Ishikawa (cell line): Measurements from ENCODE around the gene PANK3.

Experiments
- TEAD4 ChIP-seq: IDR thresholded peaks from 2 replicates; pipeline ENCODE4 v1.6.1; 2012
- TF ChIP-seq, protein P1 (sequence below): IDR thresholded peaks from 2 replicates; pipeline ENCODE4 v1.6.1; 2012
- TF ChIP-seq, protein P2 (sequence below): IDR thresholded peaks from 2 replicates; pipeline ENCODE4 v1.6.1; 2012; ENCODE audit warnings: low read depth, mild to moderate bottlenecking
- TF ChIP-seq, protein P3 (sequence below): IDR thresholded peaks from 2 replicates; pipeline ENCODE4 v1.6.1; 2012

DNA sequence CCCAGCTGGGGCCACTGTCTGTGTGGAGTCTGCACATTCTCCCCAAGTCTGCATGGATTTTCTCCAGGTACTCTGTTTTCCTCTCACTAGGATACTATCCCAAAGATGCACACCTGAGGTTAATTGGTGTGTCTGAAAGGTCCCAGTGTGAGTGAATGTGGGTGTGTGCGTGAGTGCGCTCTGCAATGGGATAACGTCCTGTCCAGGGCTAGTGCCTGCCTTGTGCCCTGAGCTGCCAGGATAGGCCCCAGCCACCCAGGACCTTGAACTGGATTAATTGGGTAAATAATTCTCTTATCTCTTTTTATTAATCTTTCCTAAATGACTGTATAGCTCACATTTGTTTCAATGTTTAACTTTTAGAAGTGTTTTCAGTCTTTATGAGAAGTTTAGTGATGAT lies 11.5 kb upstream of the PANK3 start:
- no peak for TF ChIP-seq TEAD4
- TF ChIP-seq, protein P1, sequence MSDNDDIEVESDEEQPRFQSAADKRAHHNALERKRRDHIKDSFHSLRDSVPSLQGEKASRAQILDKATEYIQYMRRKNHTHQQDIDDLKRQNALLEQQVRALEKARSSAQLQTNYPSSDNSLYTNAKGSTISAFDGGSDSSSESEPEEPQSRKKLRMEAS: no peak
- TF ChIP-seq, protein P2, sequence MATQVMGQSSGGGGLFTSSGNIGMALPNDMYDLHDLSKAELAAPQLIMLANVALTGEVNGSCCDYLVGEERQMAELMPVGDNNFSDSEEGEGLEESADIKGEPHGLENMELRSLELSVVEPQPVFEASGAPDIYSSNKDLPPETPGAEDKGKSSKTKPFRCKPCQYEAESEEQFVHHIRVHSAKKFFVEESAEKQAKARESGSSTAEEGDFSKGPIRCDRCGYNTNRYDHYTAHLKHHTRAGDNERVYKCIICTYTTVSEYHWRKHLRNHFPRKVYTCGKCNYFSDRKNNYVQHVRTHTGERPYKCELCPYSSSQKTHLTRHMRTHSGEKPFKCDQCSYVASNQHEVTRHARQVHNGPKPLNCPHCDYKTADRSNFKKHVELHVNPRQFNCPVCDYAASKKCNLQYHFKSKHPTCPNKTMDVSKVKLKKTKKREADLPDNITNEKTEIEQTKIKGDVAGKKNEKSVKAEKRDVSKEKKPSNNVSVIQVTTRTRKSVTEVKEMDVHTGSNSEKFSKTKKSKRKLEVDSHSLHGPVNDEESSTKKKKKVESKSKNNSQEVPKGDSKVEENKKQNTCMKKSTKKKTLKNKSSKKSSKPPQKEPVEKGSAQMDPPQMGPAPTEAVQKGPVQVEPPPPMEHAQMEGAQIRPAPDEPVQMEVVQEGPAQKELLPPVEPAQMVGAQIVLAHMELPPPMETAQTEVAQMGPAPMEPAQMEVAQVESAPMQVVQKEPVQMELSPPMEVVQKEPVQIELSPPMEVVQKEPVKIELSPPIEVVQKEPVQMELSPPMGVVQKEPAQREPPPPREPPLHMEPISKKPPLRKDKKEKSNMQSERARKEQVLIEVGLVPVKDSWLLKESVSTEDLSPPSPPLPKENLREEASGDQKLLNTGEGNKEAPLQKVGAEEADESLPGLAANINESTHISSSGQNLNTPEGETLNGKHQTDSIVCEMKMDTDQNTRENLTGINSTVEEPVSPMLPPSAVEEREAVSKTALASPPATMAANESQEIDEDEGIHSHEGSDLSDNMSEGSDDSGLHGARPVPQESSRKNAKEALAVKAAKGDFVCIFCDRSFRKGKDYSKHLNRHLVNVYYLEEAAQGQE: no peak
- TF ChIP-seq, protein P3, sequence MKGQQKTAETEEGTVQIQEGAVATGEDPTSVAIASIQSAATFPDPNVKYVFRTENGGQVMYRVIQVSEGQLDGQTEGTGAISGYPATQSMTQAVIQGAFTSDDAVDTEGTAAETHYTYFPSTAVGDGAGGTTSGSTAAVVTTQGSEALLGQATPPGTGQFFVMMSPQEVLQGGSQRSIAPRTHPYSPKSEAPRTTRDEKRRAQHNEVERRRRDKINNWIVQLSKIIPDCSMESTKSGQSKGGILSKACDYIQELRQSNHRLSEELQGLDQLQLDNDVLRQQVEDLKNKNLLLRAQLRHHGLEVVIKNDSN: no peak
